MCF 10A (cell line): ENCODE data around the gene GLS. TPM values are rescaled to one million over a fixed set of nuclear protein-coding genes. Genes with fewer than 3 reads are reported as not detected.
"Not testable (repeated sequence)": the region's sequence is repeated elsewhere in the genome, so short reads cannot be mapped to it uniquely, and the experiment has no call there.

Experiments used
- BruUV-seq: library from RNA; stranded (reverse); fragments of 400-500 nt; replicated peaks from 2 replicates; lab custom pipeline; 2021; lab: Mats Ljungman, UMichigan
- CTCF ChIA-PET: fragments of 300-600 bp; sonication (Branson Sonifier 250); formaldehyde crosslinking; extraction: SDS; loops from one replicate; lab custom pipeline; 2021; ENCODE audit warnings: antibody characterized with exemption, inconsistent platforms; lab: Yijun Ruan, JAX
- POLR2A ChIA-PET: fragments of 300-600, 350-650 bp; sonication (Branson Sonifier 250); formaldehyde crosslinking; extraction: SDS; loops from one replicate; lab custom pipeline; 2020; ENCODE audit warnings: antibody characterized with exemption, inconsistent platforms; lab: Yijun Ruan, JAX
- DNase-seq: peaks from one replicate; pipeline ENCODE4 v3.0.0-alpha.2; 2018; ENCODE audit not compliant: unreplicated experiment
- H3K27ac Mint-ChIP-seq: one replicate; pipeline ENCODE4 v1.8.0; 2022; ENCODE audit warnings: mild to moderate bottlenecking, low read depth, mixed read lengths; ENCODE audit not compliant: unreplicated experiment
- H3K27me3 Mint-ChIP-seq: one replicate; pipeline ENCODE4 v1.8.0; 2022; ENCODE audit warnings: mixed read lengths; ENCODE audit not compliant: insufficient read depth, unreplicated experiment
- H3K36me3 Mint-ChIP-seq: one replicate; pipeline ENCODE4 v1.8.0; 2022; ENCODE audit warnings: mild to moderate bottlenecking, moderate library complexity, mixed read lengths; ENCODE audit not compliant: insufficient read depth, unreplicated experiment
- H3K4me1 Mint-ChIP-seq: one replicate; pipeline ENCODE4 v1.8.0; 2022; ENCODE audit warnings: mixed read lengths; ENCODE audit not compliant: insufficient read depth, unreplicated experiment
- H3K4me3 Mint-ChIP-seq: one replicate; pipeline ENCODE4 v1.8.0; 2022; ENCODE audit warnings: mild to moderate bottlenecking, moderate library complexity, mixed read lengths; ENCODE audit not compliant: unreplicated experiment
- H3K9me3 Mint-ChIP-seq: one replicate; pipeline ENCODE4 v1.8.0; 2022; ENCODE audit warnings: mixed read lengths; ENCODE audit not compliant: unreplicated experiment
- CTCF ChIP-seq: fragments of 200-600 bp; IDR thresholded peaks from one replicate; pipeline ENCODE4 v1.8.0; 2022; ENCODE audit warnings: antibody characterized with exemption, mild to moderate bottlenecking; ENCODE audit not compliant: unreplicated experiment
- intact Hi-C: fragments of 100-400 bp; cut with micrococcal nuclease; formaldehyde crosslinking; loops from 2 replicates; pipeline ENCODE4 v1.14.1; 2022
- total RNA-seq: library from RNA; stranded (reverse); gene quantifications from 2 replicates; pipeline ENCODE4 v1.2.3, GENCODE V29; 2022

The GLS gene
- total RNA-seq, 1 experiment from 2014 or later: 121 TPM

DNA sequence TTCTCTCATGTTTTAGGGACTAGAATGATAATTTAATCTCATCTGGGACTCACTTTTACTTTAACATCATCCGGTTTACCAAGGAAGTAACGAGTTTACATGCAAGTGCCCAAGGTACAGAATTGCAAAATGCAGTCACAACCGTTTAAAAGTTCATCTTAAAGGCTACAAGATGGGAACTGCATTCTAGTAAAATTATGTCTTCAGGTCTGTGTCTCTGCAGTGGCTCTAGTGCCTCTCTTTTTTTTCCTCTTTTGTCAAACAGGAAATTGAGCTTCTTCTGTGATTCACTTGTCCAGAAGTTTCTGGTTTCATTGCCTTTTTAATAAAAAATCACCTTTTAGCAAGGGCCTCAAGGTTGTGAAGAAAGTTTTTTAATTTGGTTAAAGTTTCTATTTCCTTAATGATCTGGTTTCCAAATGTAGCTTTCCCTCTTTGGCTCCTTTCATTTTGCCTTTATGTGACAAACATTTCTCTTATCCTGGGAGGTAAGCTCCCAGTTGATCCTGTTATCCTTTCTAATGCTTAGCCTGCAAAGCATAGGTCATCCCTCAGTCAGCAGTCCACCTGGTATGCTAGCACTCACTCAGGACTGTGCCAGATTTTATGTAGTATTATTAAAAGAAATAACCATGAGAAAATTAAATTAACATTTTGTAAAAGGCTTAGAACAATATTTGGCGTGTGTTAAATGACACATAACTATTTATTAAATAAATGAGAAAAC is 2.4 kb downstream of the GLS start:
- BruUV-seq: no TSS peak
- no peak for TF ChIP-seq CTCF
- peaks cover 12% of the 10 kb centered on the region for H3K4me1 Mint-ChIP-seq
- peak; percentile 28 for DNase-seq
- H3K27me3 Mint-ChIP-seq: no peaks in the 10 kb centered on the region
- POLR2A ChIA-PET: interaction anchor here (0.7 to 4.2 kb wide), 21 partner anchors 9 to 1209 kb away, joined by 3 to 53 read pairs (median 5); partner anchors contain the start of genes HIBCH and STAT1
- H3K9me3 Mint-ChIP-seq: no peaks in the 10 kb centered on the region
- intact Hi-C loops: loop anchor here (2.0 to 5.0 kb wide), 2 partner anchors 102 to 129 kb away; partner anchors contain the start of gene STAT1
- peak overlapping the region; percentile 82 for H3K27ac Mint-ChIP-seq
- peak overlapping the region; percentile 89 for H3K4me3 Mint-ChIP-seq
- H3K36me3 Mint-ChIP-seq: peaks cover 6% of the 10 kb centered on the region
- CTCF ChIA-PET: interaction anchor here (0.6 to 1.9 kb wide), 6 partner anchors 8 to 948 kb away, joined by 3 to 5 read pairs (median 4); no protein-coding TSS in a partner anchor

GRCh38 chr2:190885844-190886243 is 5.2 kb downstream of the GLS start:
- CTCF ChIA-PET: interaction anchor here (0.7 to 1.4 kb wide), 6 partner anchors 10 to 269 kb away, joined by 3 to 5 read pairs (median 3); no protein-coding TSS in a partner anchor
- BruUV-seq, H3K27ac Mint-ChIP-seq, H3K4me3 Mint-ChIP-seq, H3K27me3 Mint-ChIP-seq, intact Hi-C loops, DNase-seq, H3K9me3 Mint-ChIP-seq, H3K36me3 Mint-ChIP-seq: not testable (repeated sequence)
- POLR2A ChIA-PET: interaction anchor here (0.6 to 2.5 kb wide), 8 partner anchors 11 to 482 kb away, joined by 3 to 12 read pairs (median 5); no protein-coding TSS in a partner anchor
- H3K4me1 Mint-ChIP-seq: peaks cover 30% of the 10 kb centered on the region

- H3K27me3 Mint-ChIP-seq: no peaks in the 10 kb centered on the region
- H3K4me1 Mint-ChIP-seq: peaks cover 40% of the 10 kb centered on the region
- DNase-seq: peak; percentile 64
- intact Hi-C loops: no loop called here
- BruUV-seq: no TSS peak
- no peak for TF ChIP-seq CTCF
- CTCF ChIA-PET: interaction anchor here (0.5 to 0.7 kb wide), 2 partner anchors 106 to 125 kb away, joined by 3 to 4 read pairs; no protein-coding TSS in a partner anchor
- POLR2A ChIA-PET: interaction anchor here (0.6 to 2.3 kb wide), 6 partner anchors 12 to 133 kb away, joined by 3 to 10 read pairs (median 4); no protein-coding TSS in a partner anchor
- H3K27ac Mint-ChIP-seq: no peak overlapping the region
- peaks cover 3% of the 10 kb centered on the region for H3K36me3 Mint-ChIP-seq
- H3K9me3 Mint-ChIP-seq: no peaks in the 10 kb centered on the region
- H3K4me3 Mint-ChIP-seq: no peak overlapping the region
Observed at GRCh38 chr2:190887089-190887488, 6.5 kb downstream of the GLS start.

DNA sequence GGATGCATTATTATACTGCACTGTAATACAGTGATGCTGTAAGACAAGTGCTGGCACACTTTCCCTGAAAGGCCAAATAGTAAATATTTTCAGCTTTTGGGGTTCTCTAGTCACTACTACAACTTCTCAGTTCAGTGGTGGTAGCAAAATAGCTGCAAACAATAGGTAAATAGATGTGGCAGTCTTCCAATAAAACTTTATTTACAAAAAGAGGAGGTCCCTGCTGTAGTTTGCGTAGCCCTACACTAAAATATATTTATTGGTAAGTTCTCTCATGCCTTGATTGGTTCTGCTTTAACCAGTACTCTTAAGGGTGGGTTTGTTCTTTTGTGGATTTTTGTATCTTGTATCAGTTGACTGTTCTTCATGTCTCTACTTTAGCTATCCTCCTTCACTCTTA is 7.8 kb downstream of the GLS start:
- no TSS peak for BruUV-seq

More for the DNA sequence above, 7.8 kb downstream of the GLS start:
- Mint-ChIP-seq H3K4me3 (peak overlapping the region; percentile 1), H3K36me3 (no peaks in the 10 kb centered on the region), H3K4me1 (peaks cover 44% of the 10 kb centered on the region), H3K9me3 (no peaks in the 10 kb centered on the region), H3K27me3 (no peaks in the 10 kb centered on the region), H3K27ac (peak overlapping the region; percentile 17)
- no peak for DNase-seq
- no peak for TF ChIP-seq CTCF
- POLR2A ChIA-PET: interaction anchor here (2.0 kb wide), 1 partner anchor 8 kb away, joined by 8 read pairs; no protein-coding TSS in a partner anchor
- CTCF ChIA-PET: interaction anchor here (0.6 to 1.0 kb wide), 4 partner anchors 8 to 506 kb away, joined by 3 to 4 read pairs (median 4); partner anchors contain the start of gene GLS
- intact Hi-C loops: no loop called here
